ENCODE measurements around the gene RIMS4.

Gene RIMS4

DNA sequence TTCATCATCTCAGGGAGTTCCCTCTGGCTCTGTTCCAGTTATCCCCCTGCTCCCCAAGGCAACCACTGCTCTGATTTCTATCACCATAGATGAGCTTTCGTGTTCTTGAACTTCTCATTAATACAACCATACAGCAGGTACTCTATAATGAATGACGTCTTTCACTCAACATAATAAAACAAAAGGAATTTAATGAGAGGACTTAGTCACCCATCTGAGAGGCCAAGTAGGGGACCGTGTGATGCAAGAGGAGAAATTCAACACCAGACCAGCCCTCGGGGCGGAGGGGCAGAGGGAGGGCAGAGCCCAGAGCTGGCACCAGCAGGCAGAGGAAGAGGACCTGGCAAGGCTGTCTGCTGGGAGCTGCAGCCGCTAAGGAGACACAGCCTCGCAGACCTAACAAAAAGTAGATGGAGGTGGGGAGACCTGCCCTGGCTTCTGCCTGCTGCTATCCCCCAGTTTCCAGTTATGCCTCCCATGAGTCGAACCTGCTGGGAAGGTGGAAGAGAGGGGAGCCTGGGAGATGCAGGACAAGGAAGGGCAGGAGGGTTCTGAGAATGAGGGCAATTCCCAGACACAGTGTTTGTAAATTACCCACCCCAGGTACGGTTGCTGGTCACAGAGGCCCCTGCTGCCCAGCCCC is 81.4 kb downstream of the RIMS4 start:
- Histone ChIP-seq H3K27me3 (ENCODE audit: insufficient read depth, low read depth) (peaks cover 7% of the 10 kb centered on the region; the same call in 1 of the 2 replicates), H3K4me3 (IDR thresholded peaks at IDR 0.05; ENCODE audit: insufficient read depth, low read depth, low read length) (no peak overlapping the region), H3K4me1 (ENCODE audit: low read depth, poor library complexity, severe bottlenecking) (peaks cover 45% of the 10 kb centered on the region), H3K79me2 (ENCODE audit: insufficient read depth, low read depth) (no peaks in the 10 kb centered on the region), H3K27ac (no peak overlapping the region), H3K9ac (no peak overlapping the region), H3K36me3 (ENCODE audit: insufficient read depth) (no peaks in the 10 kb centered on the region), H4K20me1 (ENCODE audit: insufficient read depth) (no peaks in the 10 kb centered on the region), H3K4me2 (0 out of 2 replicates have a peak overlapping the region, but pooled peaks have one; percentile 0), H2AFZ (ENCODE audit: low read depth) (no peak overlapping the region)
- TF ChIP-seq, protein P1, sequence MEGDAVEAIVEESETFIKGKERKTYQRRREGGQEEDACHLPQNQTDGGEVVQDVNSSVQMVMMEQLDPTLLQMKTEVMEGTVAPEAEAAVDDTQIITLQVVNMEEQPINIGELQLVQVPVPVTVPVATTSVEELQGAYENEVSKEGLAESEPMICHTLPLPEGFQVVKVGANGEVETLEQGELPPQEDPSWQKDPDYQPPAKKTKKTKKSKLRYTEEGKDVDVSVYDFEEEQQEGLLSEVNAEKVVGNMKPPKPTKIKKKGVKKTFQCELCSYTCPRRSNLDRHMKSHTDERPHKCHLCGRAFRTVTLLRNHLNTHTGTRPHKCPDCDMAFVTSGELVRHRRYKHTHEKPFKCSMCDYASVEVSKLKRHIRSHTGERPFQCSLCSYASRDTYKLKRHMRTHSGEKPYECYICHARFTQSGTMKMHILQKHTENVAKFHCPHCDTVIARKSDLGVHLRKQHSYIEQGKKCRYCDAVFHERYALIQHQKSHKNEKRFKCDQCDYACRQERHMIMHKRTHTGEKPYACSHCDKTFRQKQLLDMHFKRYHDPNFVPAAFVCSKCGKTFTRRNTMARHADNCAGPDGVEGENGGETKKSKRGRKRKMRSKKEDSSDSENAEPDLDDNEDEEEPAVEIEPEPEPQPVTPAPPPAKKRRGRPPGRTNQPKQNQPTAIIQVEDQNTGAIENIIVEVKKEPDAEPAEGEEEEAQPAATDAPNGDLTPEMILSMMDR (conservative IDR thresholded peaks at IDR 0.05; ENCODE audit: low read depth, low read length): no peak

DNA sequence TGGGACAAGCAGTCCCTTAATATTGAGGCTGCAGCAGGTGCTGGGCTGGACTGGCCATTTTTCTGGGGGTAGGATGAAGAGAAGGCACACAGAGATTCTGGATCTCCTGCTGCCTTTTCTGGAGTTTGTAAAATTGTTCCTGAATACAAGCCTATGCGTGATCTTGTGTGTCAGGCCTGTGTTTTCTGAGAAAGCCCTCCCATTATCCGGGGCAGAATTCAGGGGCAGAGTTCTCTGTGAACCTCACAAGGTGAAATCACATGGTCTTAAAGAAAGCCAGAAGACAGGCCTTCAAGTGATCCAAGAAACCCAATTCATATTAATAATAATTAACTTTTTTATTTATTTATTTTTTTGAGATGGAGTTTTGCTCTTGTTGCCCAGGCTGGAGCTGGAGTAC is 82.7 kb downstream of the RIMS4 start:
- TF ChIP-seq, protein P1 (conservative IDR thresholded peaks at IDR 0.05; ENCODE audit: low read depth, low read length): no peak
- H4K20me1 ChIP-seq (ENCODE audit: insufficient read depth): no peaks in the 10 kb centered on the region
- no peaks in the 10 kb centered on the region for H3K79me2 ChIP-seq (ENCODE audit: insufficient read depth, low read depth)
- peaks cover 48% of the 10 kb centered on the region for H3K4me1 ChIP-seq (ENCODE audit: low read depth, poor library complexity, severe bottlenecking)
- H2AFZ ChIP-seq (ENCODE audit: low read depth): no peak overlapping the region
- H3K4me2 ChIP-seq: no peak overlapping the region
- H3K27me3 ChIP-seq (ENCODE audit: insufficient read depth, low read depth): peaks cover 7% of the 10 kb centered on the region; the same call in 1 of the 2 replicates
- H3K9ac ChIP-seq: no peak overlapping the region
- H3K4me3 ChIP-seq (IDR thresholded peaks at IDR 0.05; ENCODE audit: insufficient read depth, low read depth, low read length): no peak overlapping the region
- no peak overlapping the region for H3K27ac ChIP-seq
- H3K36me3 ChIP-seq (ENCODE audit: insufficient read depth): no peaks in the 10 kb centered on the region

DNA sequence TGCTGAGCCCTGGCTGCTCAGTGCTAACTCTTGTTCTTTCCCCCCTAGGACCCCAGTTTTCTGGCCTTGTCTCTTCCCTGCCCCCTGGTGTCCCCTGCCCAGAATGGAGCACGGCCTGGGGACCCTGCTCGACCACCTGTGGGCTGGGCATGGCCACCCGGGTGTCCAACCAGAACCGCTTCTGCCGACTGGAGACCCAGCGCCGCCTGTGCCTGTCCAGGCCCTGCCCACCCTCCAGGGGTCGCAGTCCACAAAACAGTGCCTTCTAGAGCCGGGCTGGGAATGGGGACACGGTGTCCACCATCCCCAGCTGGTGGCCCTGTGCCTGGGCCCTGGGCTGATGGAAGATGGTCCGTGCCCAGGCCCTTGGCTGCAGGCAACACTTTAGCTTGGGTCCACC is 83.3 kb downstream of the RIMS4 start:
- H2AFZ ChIP-seq (ENCODE audit: low read depth): no peak overlapping the region

DNA sequence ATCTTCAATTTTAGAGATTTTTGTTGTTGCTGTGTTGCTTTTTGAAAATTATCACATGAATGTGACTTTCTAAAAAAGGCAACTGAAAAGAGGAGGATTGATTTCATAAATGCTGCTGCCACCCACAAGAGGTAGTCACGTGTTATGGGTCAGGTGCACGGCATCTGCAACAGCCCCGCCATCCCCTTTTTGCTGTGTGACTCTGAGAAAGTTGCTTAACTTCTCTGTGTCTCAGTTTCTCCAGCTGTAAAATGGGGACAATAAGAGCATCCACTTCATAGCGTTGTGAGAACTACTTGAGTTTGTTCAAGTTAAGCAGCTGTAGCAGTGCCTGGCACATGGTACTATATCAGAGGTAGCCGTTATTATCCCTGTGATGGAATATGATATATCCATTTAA is 84.5 kb downstream of the RIMS4 start:
- Histone ChIP-seq H3K4me2 (no peak overlapping the region), H4K20me1 (ENCODE audit: insufficient read depth) (no peaks in the 10 kb centered on the region), H3K4me1 (ENCODE audit: low read depth, poor library complexity, severe bottlenecking) (peaks cover 38% of the 10 kb centered on the region), H3K79me2 (ENCODE audit: insufficient read depth, low read depth) (no peaks in the 10 kb centered on the region), H3K36me3 (ENCODE audit: insufficient read depth) (no peaks in the 10 kb centered on the region), H3K27me3 (ENCODE audit: insufficient read depth, low read depth) (peaks cover 10% of the 10 kb centered on the region; the same call in 1 of the 2 replicates), H3K9ac (no peak overlapping the region), H2AFZ (ENCODE audit: low read depth) (no peak overlapping the region), H3K4me3 (IDR thresholded peaks at IDR 0.05; ENCODE audit: insufficient read depth, low read depth, low read length) (no peak overlapping the region), H3K27ac (no peak overlapping the region)
- TF ChIP-seq, protein P1 (conservative IDR thresholded peaks at IDR 0.05; ENCODE audit: low read depth, low read length): no peak

More for the DNA sequence above, 83.3 kb downstream of the RIMS4 start:
- Histone ChIP-seq H3K4me3 (IDR thresholded peaks at IDR 0.05; ENCODE audit: insufficient read depth, low read depth, low read length) (no peak overlapping the region), H3K4me2 (no peak overlapping the region), H3K27ac (no peak overlapping the region), H3K4me1 (ENCODE audit: low read depth, poor library complexity, severe bottlenecking) (peaks cover 41% of the 10 kb centered on the region), H4K20me1 (ENCODE audit: insufficient read depth) (no peaks in the 10 kb centered on the region), H3K9ac (no peak overlapping the region), H3K36me3 (ENCODE audit: insufficient read depth) (no peaks in the 10 kb centered on the region), H3K27me3 (ENCODE audit: insufficient read depth, low read depth) (peaks cover 7% of the 10 kb centered on the region; the same call in 1 of the 2 replicates), H3K79me2 (ENCODE audit: insufficient read depth, low read depth) (no peaks in the 10 kb centered on the region)
- TF ChIP-seq, protein P1 (conservative IDR thresholded peaks at IDR 0.05; ENCODE audit: low read depth, low read length): no peak
